Body of pancreas (tissue), 4 donors: ENCODE data around the gene CRBN.

Experiments
- POLR2A ChIP-seq, 3 donors: fragments of 450-650 bp; IDR thresholded peaks; one replicate each; pipeline ENCODE4 v1.6.1; 2016; ENCODE audit warnings: antibody characterized with exemption in 3 of 3, mild to moderate bottlenecking in 2 of 3
- TF ChIP-seq, protein P1 (sequence below), 7 experiments: fragments of 450-650 bp in 4 of 7; fragments of 200-600 bp in 3 of 7; sonication (generic) in 3 of 7; IDR thresholded peaks; one replicate each; pipeline ENCODE4 v1.5.1; 2016 to 2019; ENCODE audit warnings: antibody characterized with exemption in 7 of 7

- TF ChIP-seq, protein P1, sequence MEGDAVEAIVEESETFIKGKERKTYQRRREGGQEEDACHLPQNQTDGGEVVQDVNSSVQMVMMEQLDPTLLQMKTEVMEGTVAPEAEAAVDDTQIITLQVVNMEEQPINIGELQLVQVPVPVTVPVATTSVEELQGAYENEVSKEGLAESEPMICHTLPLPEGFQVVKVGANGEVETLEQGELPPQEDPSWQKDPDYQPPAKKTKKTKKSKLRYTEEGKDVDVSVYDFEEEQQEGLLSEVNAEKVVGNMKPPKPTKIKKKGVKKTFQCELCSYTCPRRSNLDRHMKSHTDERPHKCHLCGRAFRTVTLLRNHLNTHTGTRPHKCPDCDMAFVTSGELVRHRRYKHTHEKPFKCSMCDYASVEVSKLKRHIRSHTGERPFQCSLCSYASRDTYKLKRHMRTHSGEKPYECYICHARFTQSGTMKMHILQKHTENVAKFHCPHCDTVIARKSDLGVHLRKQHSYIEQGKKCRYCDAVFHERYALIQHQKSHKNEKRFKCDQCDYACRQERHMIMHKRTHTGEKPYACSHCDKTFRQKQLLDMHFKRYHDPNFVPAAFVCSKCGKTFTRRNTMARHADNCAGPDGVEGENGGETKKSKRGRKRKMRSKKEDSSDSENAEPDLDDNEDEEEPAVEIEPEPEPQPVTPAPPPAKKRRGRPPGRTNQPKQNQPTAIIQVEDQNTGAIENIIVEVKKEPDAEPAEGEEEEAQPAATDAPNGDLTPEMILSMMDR (IDR thresholded peaks at IDR 0.05): no peak
- TF ChIP-seq POLR2A (IDR thresholded peaks at IDR 0.05): no peak
Measured at GRCh38 chr3:3191675-3192285, 12.3 kb upstream of the CRBN start.
